Central memory CD8-positive, alpha-beta T cell (primary cell): ENCODE measurements around the gene IL17RB.

Experiments
- ATAC-seq: fragments of 150-1000 bp; cut with Tn5 transposase; replicated peaks from 2 replicates; pipeline ENCODE4 v1.10.0; 2022; ENCODE audit warnings: mild to moderate bottlenecking, moderate FRiP score, moderate number of reproducible peaks; ENCODE audit not compliant: poor library complexity, severe bottlenecking; ENCODE audit errors: extremely low read depth
- DNase-seq, 2 donors: peaks; one replicate each; pipeline ENCODE4 v3.0.0; 2021; ENCODE audit warnings: low spot score in 2 of 2
- H3K27ac Mint-ChIP-seq: one replicate; pipeline ENCODE4 v1.8.0; 2022; ENCODE audit warnings: low read depth, mild to moderate bottlenecking, moderate library complexity, mixed read lengths
- H3K27me3 Mint-ChIP-seq: one replicate; pipeline ENCODE4 v1.8.0; 2022; ENCODE audit warnings: mixed read lengths
- H3K36me3 Mint-ChIP-seq: one replicate; pipeline ENCODE4 v1.8.0; 2022; ENCODE audit warnings: mild to moderate bottlenecking, moderate library complexity, mixed read lengths; ENCODE audit not compliant: insufficient read depth
- H3K4me1 Mint-ChIP-seq: one replicate; pipeline ENCODE4 v1.8.0; 2022; ENCODE audit warnings: mixed read lengths
- H3K4me3 Mint-ChIP-seq: one replicate; pipeline ENCODE4 v1.8.0; 2022; ENCODE audit warnings: mild to moderate bottlenecking, moderate library complexity, mixed read lengths
- H3K9me3 Mint-ChIP-seq: one replicate; pipeline ENCODE4 v1.8.0; 2022; ENCODE audit warnings: mixed read lengths

Gene IL17RB

DNA sequence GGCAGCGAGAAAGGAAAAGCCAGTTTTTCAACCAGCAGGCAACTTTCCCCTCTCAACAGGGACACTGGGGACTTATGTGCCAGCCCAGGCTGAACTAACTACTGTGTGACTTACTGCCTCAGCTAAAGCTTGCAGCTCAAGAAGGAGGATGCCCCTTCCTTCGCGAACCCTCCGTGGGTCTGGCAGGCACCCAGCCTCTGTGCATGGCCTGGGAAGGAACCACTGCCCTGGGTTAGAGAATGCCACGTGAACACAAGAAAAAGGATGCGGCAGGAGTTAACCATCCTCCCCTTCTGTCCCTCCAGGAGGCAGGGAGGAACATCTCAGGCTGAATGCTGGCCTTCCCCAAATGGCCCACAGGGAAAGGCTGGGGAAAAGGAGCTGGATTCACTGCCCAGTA, 29.2 kb upstream of the IL17RB start:
- no peak for DNase-seq
- peaks cover 1% of the 10 kb centered on the region for H3K36me3 Mint-ChIP-seq
- no peaks in the 10 kb centered on the region for H3K4me1 Mint-ChIP-seq
- no peaks in the 10 kb centered on the region for H3K27me3 Mint-ChIP-seq
- H3K4me3 Mint-ChIP-seq: no peak overlapping the region
- no peak overlapping the region for H3K27ac Mint-ChIP-seq
- no peak for ATAC-seq
- no peaks in the 10 kb centered on the region for H3K9me3 Mint-ChIP-seq

DNA sequence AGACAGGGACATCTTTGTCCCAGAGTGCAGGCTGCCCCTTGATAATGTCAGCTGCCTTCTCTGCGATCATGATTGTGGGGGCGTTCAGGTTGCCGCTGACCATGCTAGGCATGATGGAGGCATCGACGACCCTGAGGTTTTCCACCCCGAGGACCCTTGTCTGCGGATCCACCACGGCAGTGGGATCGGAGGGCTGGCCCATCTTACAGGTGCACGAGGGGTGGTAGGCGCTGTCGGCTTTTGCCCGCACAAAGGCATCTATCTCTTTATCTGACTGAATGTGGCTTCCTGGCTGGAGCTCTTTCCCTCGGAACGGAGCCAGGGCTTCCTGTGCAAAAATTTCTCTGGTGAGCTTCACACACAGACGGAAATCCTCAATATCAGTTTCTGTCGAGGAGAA, 28.6 kb upstream of the IL17RB start:
- H3K36me3 Mint-ChIP-seq: no peaks in the 10 kb centered on the region
- no peak overlapping the region for H3K27ac Mint-ChIP-seq
- no peak overlapping the region for H3K4me3 Mint-ChIP-seq
- ATAC-seq (no peak), DNase-seq (no peak)
- H3K27me3 Mint-ChIP-seq: no peaks in the 10 kb centered on the region
- H3K4me1 Mint-ChIP-seq: no peaks in the 10 kb centered on the region
- no peaks in the 10 kb centered on the region for H3K9me3 Mint-ChIP-seq

DNA sequence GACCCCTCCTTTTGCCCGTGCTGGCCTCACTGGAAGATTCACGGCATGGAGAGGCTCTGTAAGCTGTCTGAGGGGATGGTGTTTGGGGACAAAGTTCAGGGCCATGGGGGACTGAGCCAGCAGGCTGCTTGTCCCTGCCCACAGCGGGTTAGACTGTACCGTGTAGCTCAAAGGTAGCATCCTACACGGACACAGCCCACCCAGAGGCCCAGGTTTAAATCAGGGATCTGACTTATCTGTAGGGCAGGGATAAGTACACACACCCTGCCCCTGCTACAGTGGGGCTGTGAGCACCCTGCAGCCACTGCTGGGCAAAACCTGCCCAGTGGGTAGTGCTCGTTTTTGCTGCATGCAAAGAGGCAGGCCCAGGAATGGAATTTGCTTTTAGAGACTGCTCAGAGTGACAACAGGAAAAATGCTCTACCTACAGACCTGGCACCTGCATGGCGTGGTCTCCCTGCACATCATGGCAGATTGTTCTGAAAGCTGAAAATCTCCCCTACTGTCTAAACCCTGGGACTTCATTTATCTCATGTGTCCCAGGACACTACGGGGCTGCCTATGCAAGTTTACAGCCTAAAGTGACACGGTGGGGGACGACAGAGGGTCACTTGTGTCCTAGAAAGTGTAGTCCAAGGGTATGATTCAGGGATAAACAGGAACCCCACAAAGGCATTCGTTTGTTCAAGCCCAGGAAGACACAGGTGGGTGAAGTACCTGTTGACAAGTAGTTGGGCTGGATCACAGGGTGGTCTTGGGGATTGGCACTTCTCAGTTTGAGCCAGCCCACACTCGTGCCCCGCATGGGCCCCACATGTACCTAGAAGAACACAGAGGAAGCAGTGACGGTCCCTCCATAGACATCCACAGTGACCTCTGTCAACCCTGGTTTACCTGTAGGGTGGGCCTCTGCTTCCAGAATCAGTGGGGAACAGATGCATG, 27.9 kb upstream of the IL17RB start:
- DNase-seq (no peak), ATAC-seq (no peak)
- Mint-ChIP-seq H3K4me3 (no peak overlapping the region), H3K36me3 (no peaks in the 10 kb centered on the region), H3K9me3 (no peaks in the 10 kb centered on the region), H3K27me3 (no peaks in the 10 kb centered on the region), H3K4me1 (no peaks in the 10 kb centered on the region), H3K27ac (no peak overlapping the region)

DNA sequence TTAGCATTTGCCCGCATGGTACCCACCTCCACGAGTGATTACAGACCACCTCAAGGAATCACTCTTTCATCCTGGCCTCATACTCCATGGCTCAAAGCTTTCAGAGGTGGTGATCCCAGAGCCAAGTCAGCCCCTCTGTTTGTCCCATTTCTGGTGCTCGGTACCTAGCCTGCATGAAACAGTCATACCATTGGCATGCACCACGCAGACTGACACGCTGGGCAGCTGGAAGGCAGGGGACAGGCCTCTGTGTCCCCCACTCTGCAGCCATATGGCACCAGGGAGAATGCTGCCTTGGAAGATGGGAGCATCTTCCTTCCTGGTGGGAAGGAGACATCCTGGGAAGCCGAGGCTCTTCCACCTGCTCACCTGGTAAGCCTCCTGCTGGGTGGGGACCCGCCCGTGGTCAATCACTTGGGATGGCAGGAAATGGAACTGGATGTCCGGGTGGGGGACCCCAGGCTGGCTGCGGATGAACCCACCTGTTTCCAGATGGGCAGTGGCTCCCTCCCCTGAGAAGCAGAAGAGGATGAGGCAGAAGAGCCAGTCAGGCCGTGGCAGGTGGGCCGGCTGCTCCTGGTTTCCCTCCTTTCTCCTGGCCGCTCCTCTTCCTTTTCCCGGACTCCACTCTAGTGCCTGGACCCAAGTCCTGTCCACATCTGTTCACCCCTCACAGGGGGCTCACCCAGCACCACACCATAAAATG, 27.1 kb upstream of the IL17RB start:
- no peaks in the 10 kb centered on the region for H3K9me3 Mint-ChIP-seq
- H3K4me3 Mint-ChIP-seq: no peak overlapping the region
- ATAC-seq (no peak), DNase-seq (no peak)
- no peaks in the 10 kb centered on the region for H3K4me1 Mint-ChIP-seq
- no peak overlapping the region for H3K27ac Mint-ChIP-seq
- H3K27me3 Mint-ChIP-seq: no peaks in the 10 kb centered on the region
- no peaks in the 10 kb centered on the region for H3K36me3 Mint-ChIP-seq

DNA sequence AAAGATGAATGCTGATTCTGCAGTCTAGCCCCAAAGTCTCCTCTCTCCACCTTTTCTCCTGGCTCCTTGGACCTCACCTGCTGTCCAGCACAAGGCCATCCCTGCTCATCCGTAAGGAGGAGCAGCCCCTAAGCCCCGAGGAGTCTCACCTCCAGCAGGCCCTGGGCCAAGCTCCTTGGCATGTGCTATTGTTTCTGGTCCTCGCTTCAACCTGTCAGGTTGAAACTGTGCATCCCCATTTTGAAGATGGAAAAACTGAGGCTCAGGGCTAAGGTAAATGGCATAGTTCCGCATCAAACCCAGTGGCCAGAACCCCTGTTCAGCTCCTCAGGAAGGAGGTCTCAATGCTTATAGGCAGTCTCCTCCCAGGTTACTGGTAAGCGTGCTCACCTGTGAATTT, 26.3 kb upstream of the IL17RB start:
- no peaks in the 10 kb centered on the region for H3K9me3 Mint-ChIP-seq
- H3K27ac Mint-ChIP-seq: no peak overlapping the region
- H3K36me3 Mint-ChIP-seq: no peaks in the 10 kb centered on the region
- H3K4me1 Mint-ChIP-seq: no peaks in the 10 kb centered on the region
- no peak overlapping the region for H3K4me3 Mint-ChIP-seq
- ATAC-seq (no peak), DNase-seq (no peak)
- no peaks in the 10 kb centered on the region for H3K27me3 Mint-ChIP-seq

DNA sequence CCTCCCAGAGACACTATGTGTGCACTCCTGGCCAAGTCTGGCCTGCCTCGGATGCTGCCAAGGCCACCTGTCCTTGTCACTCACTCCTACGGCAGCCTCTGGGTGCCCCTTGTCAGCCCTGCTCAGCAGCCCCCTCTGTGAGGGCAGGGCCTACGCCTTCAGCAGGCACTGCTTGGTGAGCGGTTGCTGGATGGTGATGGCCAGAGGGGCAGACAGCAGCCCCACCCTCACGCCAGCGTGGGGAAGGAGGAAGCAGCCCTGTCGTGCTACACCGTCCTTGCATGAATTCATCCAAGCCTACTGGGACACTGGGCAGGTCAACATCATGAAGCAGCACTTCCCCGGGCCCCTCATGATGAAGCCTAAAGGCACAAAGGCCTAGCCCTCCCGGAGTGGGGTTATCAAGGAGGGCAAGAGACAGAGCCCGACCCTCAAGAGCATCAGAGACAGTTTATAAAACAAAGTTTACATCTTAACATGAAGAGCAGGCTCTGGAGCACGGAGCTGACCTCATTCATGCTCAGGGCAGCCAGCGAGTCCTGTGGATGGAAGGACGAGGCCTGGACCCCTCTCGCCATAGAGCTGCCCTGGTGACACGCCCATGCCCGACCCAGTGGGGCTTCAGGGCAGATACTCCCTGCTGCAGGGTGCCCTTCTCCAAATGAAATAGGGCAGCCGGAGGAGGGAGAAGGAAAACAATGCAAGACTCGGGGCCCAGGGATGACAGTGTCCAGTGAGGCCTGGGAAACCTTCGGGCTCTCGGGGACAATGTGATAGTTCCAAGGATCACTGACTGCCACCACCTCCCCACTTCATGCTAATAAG, 25.4 kb upstream of the IL17RB start:
- no peaks in the 10 kb centered on the region for H3K27me3 Mint-ChIP-seq
- DNase-seq: no peak
- H3K4me3 Mint-ChIP-seq: no peak overlapping the region
- H3K9me3 Mint-ChIP-seq: no peaks in the 10 kb centered on the region
- H3K36me3 Mint-ChIP-seq: no peaks in the 10 kb centered on the region
- no peak overlapping the region for H3K27ac Mint-ChIP-seq
- H3K4me1 Mint-ChIP-seq: no peaks in the 10 kb centered on the region
- ATAC-seq: no peak

DNA sequence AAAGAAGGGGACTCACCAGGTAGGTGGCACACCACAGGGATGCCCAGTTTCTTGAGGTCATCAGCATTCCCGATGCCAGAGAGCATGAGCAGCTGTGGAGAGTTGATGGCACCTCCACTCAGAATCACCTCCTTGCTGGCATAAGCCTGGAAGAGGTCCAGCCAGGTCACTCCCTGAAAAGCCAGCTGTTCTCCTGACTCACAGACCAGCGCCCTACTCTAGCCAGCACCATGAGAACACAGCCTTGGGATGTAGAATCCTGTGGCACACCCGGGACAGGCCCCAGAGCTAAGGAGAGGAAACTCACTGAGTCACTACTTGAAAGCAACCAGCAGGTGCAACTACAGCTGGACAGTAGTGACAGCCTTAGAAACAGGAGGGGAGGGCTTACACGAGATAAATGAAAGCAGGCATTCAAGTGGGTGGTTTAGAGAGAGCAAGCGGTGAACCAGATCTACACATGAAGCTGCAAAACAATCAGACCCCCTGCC, 24.7 kb upstream of the IL17RB start:
- Mint-ChIP-seq H3K4me1 (no peaks in the 10 kb centered on the region), H3K9me3 (no peaks in the 10 kb centered on the region), H3K36me3 (no peaks in the 10 kb centered on the region), H3K27ac (no peak overlapping the region), H3K27me3 (no peaks in the 10 kb centered on the region), H3K4me3 (no peak overlapping the region)
- DNase-seq (no peak), ATAC-seq (no peak)

DNA sequence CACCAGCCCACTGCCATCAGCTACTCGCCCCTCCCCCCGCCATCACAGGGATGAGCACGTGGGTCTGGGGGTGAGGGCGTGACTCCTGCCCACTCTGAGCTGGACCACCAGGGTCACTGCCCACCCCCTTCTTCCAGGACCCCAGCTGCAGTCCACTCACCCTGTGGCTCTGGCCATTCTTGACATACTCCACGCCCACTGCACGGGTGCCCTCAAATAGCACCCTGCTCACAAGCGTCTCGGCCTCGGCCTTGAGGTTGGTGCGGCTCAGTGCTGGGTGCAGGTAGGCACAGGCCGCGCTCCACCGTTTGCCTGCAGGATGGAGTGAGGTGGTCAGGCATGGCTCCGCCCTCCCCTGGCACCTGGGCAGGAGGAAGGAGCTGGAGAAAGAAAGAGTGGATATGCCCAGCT, 24.0 kb upstream of the IL17RB start:
- DNase-seq: no peak
- no peak for ATAC-seq
- Mint-ChIP-seq H3K4me1 (no peaks in the 10 kb centered on the region), H3K27ac (no peak overlapping the region), H3K4me3 (no peak overlapping the region), H3K9me3 (no peaks in the 10 kb centered on the region), H3K27me3 (no peaks in the 10 kb centered on the region), H3K36me3 (no peaks in the 10 kb centered on the region)

DNA sequence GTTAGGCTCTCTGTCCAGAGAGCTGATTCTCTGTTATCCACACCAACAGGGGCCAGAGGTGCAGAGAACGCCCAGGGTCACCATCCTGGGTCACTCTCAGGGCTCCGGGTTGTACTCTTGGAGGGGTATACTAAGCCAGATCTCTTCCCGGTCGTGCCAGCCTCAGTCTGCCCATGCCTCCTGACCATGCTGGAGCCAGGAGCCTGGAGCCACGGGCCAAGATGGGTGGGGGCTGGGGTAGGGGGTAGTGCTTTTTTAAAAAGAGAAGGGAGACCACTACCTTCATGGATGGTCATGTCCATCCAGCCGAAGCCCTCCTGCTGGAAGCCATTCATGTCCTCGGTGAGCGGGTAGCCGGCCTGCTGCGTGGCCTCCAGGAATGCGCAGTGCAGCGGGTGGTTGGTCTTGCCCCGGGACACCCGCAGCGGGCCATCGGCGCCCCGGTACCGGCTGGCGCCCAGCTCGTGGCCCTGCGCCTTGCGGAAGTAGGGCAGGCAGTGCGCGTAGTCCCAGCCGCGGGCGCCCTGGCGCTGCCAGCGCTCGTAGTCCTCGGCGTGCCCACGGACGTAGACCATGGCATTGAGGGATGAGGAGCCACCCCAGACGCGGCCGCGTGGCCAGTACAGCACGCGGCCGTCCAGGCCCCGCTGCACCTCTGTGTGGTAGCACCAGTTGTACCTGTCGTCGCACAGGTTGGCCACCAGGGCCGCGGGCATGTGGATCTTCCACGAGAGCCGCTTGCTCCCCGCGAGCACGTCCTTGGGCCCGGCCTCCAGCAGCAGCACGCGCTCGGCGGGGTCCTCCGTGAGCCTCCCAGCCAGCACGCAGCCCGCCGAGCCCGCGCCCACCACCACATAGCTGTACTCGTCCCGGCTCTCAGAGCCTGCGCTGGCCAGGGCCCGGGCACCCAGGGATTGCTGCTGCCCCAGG, 23.1 kb upstream of the IL17RB start:
- no peaks in the 10 kb centered on the region for H3K4me1 Mint-ChIP-seq
- no peaks in the 10 kb centered on the region for H3K27me3 Mint-ChIP-seq
- ATAC-seq (no peak), DNase-seq (no peak)
- H3K9me3 Mint-ChIP-seq: no peaks in the 10 kb centered on the region
- no peaks in the 10 kb centered on the region for H3K36me3 Mint-ChIP-seq
- no peak overlapping the region for H3K4me3 Mint-ChIP-seq
- no peak overlapping the region for H3K27ac Mint-ChIP-seq

DNA sequence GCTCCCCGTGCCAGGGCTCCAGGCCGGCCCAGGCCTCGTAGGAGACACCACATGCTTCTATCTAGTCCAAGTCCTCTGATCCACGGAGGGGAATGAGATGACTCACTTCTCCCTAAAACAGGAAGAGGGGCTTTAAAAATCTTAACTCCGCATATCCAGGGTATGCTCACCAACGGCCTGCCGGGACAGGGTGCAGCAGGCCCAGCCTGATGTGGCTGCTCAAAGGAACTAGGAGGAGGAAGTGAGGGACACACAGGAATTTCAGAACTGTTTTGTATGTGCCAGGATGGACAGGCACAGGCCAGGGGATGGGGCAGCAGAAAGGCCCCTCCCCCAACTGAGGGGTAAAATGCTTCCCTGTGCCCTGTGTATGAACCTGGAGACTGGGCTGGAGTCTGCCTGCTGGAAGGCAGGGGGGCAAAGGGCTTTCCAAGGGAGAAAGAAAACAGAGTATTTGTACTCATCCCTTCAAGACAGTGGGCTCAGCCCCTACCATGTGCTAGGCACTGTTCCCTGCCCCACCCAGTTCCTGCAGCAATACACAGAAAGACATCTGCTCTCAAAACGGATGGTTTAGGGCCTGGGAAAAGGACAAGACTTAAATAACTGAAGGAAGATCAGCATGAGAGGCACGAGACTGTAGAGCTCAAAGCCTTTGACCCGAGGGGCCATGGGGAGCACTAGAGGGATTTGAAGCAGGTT, 22.3 kb upstream of the IL17RB start:
- DNase-seq: no peak
- Mint-ChIP-seq H3K4me3 (no peak overlapping the region), H3K27ac (no peak overlapping the region), H3K27me3 (no peaks in the 10 kb centered on the region), H3K36me3 (no peaks in the 10 kb centered on the region), H3K9me3 (no peaks in the 10 kb centered on the region), H3K4me1 (no peaks in the 10 kb centered on the region)
- ATAC-seq: no peak

DNA sequence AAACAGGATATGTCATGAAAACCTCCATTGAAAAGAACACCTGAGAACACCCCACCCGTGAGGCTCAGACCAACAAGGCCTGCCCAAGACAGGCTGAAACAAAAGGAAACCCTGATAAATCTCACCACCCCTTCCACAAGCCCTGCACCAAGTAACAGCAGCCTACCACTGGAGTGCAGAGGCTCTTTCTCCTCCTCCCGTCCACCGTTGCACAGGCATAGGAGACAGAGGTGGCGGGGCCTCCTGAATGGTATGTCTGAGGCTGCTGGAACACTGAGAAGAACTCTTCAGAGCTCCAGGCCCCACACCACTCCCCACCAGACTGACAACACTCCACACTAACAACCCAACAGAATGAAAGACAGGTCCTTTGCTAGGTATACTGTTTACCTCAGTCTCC, 21.6 kb upstream of the IL17RB start:
- no peak overlapping the region for H3K27ac Mint-ChIP-seq
- H3K9me3 Mint-ChIP-seq: no peaks in the 10 kb centered on the region
- no peak for DNase-seq
- H3K4me3 Mint-ChIP-seq: no peak overlapping the region
- no peak for ATAC-seq
- H3K4me1 Mint-ChIP-seq: no peaks in the 10 kb centered on the region
- H3K27me3 Mint-ChIP-seq: no peaks in the 10 kb centered on the region
- H3K36me3 Mint-ChIP-seq: no peaks in the 10 kb centered on the region
